ENCODE measurements around the gene ZFY. TPM values are rescaled to one million over a fixed set of nuclear protein-coding genes. Genes with fewer than 3 reads are reported as not detected.
A peak's percentile ranks its signal among the peaks of the same experiment; 100 is the strongest.

ZFY gene
- total and polyA plus RNA-seq, 12 donors = 0.32 to 29.8 (median 13.1) TPM; not detected in 6

DNA sequence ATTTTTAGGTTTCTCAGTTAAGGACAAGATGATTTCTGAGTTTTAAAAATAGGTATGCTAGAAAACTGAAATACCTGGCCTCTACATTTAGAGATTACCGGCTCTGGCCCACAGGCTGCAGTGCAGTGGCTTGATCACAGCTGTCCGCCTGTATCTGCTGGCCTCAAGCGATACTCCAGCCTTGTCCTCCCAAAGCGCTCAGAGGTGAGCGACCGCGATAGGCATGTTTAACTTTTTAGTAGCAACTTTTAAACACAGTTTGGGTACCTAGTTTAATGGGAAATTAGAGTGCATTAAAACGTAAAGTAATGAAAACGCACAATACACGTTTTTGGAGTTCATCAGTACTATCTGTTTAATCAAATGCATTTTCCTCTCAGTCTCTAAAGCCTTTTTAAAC is 1.1 kb upstream of the ZFY start:
- 22 to 26% methylated on average over 10 of the region's 10 CpGs; no CpG with 5 or more reads in 2 of the 4 donors for WGBS, 4 donors
- peak in 2 of 7 donors; percentile 26 to 56 for DNase-seq
- Histone ChIP-seq H3K36me3 (replicated peaks in 1 of 2) (no peaks in the 10 kb centered on the region), H3K4me3 (no peak overlapping the region), H3K9me3 (replicated peaks in 1 of 3) (no peaks in the 10 kb centered on the region), H3K27me3 (no peaks in the 10 kb centered on the region), H3K4me1 (replicated peaks in 1 of 2) (no peaks in the 10 kb centered on the region), H3K27ac (peak overlapping the region in 2 of 5 donors; percentile 46 to 99)
- no peak for TF ChIP-seq POLR2A (IDR thresholded peaks at IDR 0.05)
- TF ChIP-seq, protein P1, sequence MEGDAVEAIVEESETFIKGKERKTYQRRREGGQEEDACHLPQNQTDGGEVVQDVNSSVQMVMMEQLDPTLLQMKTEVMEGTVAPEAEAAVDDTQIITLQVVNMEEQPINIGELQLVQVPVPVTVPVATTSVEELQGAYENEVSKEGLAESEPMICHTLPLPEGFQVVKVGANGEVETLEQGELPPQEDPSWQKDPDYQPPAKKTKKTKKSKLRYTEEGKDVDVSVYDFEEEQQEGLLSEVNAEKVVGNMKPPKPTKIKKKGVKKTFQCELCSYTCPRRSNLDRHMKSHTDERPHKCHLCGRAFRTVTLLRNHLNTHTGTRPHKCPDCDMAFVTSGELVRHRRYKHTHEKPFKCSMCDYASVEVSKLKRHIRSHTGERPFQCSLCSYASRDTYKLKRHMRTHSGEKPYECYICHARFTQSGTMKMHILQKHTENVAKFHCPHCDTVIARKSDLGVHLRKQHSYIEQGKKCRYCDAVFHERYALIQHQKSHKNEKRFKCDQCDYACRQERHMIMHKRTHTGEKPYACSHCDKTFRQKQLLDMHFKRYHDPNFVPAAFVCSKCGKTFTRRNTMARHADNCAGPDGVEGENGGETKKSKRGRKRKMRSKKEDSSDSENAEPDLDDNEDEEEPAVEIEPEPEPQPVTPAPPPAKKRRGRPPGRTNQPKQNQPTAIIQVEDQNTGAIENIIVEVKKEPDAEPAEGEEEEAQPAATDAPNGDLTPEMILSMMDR (IDR thresholded peaks at IDR 0.05) = no peak
- intact Hi-C loops (cut with DNase I) = no loop called here

DNA sequence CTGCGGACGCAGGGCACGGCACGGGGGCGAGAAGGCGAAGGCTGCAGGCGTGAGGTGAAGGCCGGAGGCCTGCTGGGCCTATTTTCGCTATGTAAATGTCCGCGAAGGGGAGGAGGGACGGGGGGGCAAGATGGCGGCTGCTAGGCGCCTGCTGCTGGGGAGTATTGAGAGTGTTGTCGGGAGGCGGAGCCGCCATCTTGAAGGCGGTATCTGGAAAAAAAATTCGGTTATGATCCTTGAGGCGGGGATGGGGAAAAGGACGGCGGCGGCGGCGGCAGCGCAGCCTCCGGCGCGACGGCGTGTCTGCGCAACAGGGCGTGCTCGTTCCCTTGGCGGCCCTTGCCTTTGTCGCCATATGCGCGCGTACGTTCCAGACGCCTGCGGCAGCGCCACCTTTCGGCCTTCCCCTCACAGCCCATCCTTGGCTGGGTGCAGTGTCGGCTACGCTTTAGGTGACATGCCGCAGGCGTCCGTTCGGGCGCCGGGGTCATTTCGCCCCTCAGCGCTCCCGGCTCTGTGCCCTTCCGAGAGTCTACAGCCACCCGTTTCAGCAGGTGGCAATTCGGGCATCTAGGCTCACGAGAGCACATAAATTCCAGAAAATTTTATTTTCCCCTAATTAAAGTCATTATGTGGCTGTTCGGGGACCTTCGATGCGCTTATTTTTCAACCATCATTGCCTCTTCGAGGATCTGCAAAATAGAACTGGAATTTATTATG is 695 bp downstream of the ZFY start:
- H3K4me1 ChIP-seq (replicated peaks in 1 of 2) = no peaks in the 10 kb centered on the region

DNA sequence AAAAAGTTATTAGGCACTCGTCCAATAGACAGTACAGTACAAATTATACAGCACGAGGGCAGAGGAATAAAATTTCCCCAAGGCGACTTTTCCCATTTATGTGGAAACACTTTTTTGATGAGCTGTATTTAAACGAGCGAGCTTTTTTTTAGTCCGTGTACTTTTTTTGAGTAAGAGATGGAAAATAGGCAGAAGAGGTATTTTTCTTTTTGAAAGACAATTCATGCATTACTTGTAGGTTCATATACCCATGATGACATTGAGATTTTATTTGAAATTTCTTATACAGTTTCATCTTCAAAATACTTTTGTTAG is 1.2 kb downstream of the ZFY start:
- 0 to 2% methylated on average over 6 of the region's 6 CpGs; no CpG with 5 or more reads in 2 of the 4 donors for WGBS, 4 donors
- H3K9me3 ChIP-seq (replicated peaks in 1 of 3) = no peaks in the 10 kb centered on the region
- H3K4me1 ChIP-seq (replicated peaks in 1 of 2) = no peaks in the 10 kb centered on the region
- intact Hi-C loops (cut with DNase I) = no loop called here
- H3K36me3 ChIP-seq (replicated peaks in 1 of 2) = no peaks in the 10 kb centered on the region
- no peak for DNase-seq
- peak overlapping the region in 2 of 5 donors; percentile 96 to 99 for H3K27ac ChIP-seq
- no peaks in the 10 kb centered on the region for H3K27me3 ChIP-seq
- H3K4me3 ChIP-seq = peak overlapping the region in 1 of 4 donors; percentile 25
- TF ChIP-seq POLR2A (IDR thresholded peaks at IDR 0.05) = no peak
- TF ChIP-seq, protein P1 (IDR thresholded peaks at IDR 0.05) = no peak

More for the DNA sequence above, 695 bp downstream of the ZFY start:
- peak in 2 of 7 donors; percentile 88 to 93 for DNase-seq
- TF ChIP-seq, protein P1 (IDR thresholded peaks at IDR 0.05) = no peak
- no peak for TF ChIP-seq POLR2A (IDR thresholded peaks at IDR 0.05)
- no peaks in the 10 kb centered on the region for H3K36me3 ChIP-seq (replicated peaks in 1 of 2)
- no peaks in the 10 kb centered on the region for H3K27me3 ChIP-seq
- peak overlapping the region in 2 of 4 donors; percentile 14 to 33 for H3K4me3 ChIP-seq
- intact Hi-C loops (cut with DNase I) = no loop called here
- H3K9me3 ChIP-seq (replicated peaks in 1 of 3) = no peaks in the 10 kb centered on the region
- H3K27ac ChIP-seq = peak overlapping the region in 2 of 5 donors; percentile 96 to 99
- WGBS, 4 donors = 0% methylated on average over 11 to 63 of the region's 63 CpGs; no CpG with 5 or more reads in 2 of the 4 donors

DNA sequence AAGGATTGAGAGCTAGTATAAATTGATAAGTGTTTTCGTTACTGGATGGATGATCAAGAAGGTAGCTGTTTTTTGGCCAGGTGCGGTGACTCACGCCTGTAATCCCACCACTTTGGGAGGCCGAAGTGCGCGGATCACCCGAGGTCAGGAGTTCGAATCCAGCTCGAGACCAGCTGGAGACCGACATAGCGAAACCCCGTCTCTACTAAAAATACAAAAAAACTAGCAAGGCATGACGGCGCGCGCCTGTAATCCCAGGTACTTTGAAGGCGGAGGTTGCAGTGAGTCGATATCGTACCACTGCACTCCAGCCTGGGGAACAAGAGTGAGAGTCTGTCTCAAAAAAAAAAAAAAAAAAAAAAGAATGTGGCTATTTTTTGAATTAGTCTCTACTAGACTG is 2.0 kb downstream of the ZFY start:
- intact Hi-C loops (cut with DNase I) = no loop called here
- Histone ChIP-seq H3K27ac (no peak overlapping the region), H3K4me3 (no peak overlapping the region), H3K36me3 (replicated peaks in 1 of 2) (no peaks in the 10 kb centered on the region), H3K27me3 (no peaks in the 10 kb centered on the region), H3K4me1 (replicated peaks in 1 of 2) (no peaks in the 10 kb centered on the region), H3K9me3 (replicated peaks in 1 of 3) (no peaks in the 10 kb centered on the region)
- DNase-seq = no peak
- WGBS, 4 donors = 71 to 79% methylated on average over 16 to 19 of the region's 19 CpGs; no CpG with 5 or more reads in 2 of the 4 donors
- no peak for TF ChIP-seq POLR2A (IDR thresholded peaks at IDR 0.05)
- TF ChIP-seq, protein P1 (IDR thresholded peaks at IDR 0.05) = no peak
